GM10248 (cell line): Measurements from ENCODE around the gene KRT34.
"Not testable (repeated sequence)": the region's sequence is repeated elsewhere in the genome, so short reads cannot be mapped to it uniquely, and the experiment has no call there.

Experiments
- CTCF ChIA-PET: fragments of 300-600 bp; sonication (Branson Sonifier 250); formaldehyde crosslinking; extraction: SDS; loops from one replicate; lab custom pipeline; 2021; ENCODE audit warnings: antibody characterized with exemption; lab: Yijun Ruan, JAX
- POLR2A ChIA-PET: fragments of 350-650 bp; sonication (Branson Sonifier 250); formaldehyde crosslinking; extraction: SDS; loops from one replicate; lab custom pipeline; 2020; ENCODE audit warnings: antibody characterized with exemption; lab: Yijun Ruan, JAX
- DNase-seq: peaks from one replicate; pipeline ENCODE4 v3.0.0; 2012; ENCODE audit errors: extremely low spot score
- TF ChIP-seq, protein P1 (sequence below): IDR thresholded peaks from 2 replicates; pipeline ENCODE4 v1.5.1; 2012; ENCODE audit warnings: mild to moderate bottlenecking, low read depth; ENCODE audit errors: extremely low read depth, missing control alignments, control extremely low read depth

The KRT34 gene

DNA sequence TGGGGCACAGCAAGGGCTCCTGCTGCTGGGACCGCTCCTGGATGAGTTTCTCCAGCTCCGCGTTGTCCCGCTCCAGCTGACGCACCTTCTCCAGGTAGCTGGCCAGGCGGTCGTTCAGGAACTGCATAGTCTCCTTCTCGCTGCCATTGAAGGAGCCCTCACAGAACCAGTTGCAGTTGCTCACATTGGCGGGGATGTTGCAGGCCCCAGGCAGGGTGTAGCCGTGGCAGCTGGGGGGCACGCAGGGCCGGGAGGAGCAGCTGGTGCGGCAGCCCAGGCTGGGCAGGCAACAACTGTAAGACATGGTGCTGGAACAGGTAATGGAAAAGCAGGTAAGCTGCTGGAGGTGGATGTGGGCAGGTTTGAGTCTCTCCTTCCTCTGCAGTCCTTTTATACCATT is at the start of gene KRT34:
Gene KRT34, minus strand, starts transcription at position 364 of the 400 bp plus-strand sequence. Its CDS starts 60 bp downstream, at position 304.
- POLR2A ChIA-PET, CTCF ChIA-PET, DNase-seq: not testable (repeated sequence)

DNA sequence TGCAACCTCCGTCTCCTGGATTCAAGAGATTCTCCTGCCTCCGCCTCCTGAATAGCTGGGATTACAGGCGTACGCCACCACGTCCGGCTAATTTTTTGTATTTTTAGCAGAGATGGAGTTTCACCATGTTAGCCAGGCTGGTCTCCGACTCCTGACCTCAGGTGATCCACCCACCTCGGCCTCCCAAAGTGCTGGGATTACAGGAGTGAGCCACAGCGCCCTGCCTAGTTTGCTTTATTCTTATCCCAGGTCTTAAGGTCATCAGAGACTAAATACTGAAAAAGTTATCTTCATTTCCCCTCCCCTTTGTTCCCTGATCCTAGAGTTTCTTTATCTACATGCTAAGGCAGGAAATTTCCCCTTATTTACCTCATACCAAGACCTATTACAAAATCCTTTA is 48.3 kb upstream of the KRT34 start:
- DNase-seq, POLR2A ChIA-PET, CTCF ChIA-PET: not testable (repeated sequence)

DNA sequence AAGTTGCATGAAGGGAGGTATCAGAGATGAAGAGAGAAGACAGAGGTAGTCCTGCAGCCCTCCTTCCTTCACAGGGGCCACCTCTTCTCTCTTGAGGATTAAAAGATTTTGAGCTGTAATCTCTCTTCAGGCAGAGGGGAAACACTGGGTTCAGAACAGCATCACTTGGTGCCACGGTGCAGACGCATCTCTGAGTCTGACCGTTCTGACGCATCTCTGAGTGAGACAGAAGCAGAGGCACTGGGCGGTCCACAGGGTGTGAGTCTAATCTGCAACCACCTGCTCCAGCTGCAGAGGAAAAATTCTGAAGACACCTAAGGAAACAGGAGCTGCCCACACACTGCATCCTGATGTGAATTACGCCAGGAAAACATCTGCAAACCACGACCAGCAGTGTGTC is 47.6 kb upstream of the KRT34 start:
- POLR2A ChIA-PET = no interaction called here
- CTCF ChIA-PET = no interaction called here
- DNase-seq = no peak
- TF ChIP-seq, protein P1, sequence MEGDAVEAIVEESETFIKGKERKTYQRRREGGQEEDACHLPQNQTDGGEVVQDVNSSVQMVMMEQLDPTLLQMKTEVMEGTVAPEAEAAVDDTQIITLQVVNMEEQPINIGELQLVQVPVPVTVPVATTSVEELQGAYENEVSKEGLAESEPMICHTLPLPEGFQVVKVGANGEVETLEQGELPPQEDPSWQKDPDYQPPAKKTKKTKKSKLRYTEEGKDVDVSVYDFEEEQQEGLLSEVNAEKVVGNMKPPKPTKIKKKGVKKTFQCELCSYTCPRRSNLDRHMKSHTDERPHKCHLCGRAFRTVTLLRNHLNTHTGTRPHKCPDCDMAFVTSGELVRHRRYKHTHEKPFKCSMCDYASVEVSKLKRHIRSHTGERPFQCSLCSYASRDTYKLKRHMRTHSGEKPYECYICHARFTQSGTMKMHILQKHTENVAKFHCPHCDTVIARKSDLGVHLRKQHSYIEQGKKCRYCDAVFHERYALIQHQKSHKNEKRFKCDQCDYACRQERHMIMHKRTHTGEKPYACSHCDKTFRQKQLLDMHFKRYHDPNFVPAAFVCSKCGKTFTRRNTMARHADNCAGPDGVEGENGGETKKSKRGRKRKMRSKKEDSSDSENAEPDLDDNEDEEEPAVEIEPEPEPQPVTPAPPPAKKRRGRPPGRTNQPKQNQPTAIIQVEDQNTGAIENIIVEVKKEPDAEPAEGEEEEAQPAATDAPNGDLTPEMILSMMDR = no peak

DNA sequence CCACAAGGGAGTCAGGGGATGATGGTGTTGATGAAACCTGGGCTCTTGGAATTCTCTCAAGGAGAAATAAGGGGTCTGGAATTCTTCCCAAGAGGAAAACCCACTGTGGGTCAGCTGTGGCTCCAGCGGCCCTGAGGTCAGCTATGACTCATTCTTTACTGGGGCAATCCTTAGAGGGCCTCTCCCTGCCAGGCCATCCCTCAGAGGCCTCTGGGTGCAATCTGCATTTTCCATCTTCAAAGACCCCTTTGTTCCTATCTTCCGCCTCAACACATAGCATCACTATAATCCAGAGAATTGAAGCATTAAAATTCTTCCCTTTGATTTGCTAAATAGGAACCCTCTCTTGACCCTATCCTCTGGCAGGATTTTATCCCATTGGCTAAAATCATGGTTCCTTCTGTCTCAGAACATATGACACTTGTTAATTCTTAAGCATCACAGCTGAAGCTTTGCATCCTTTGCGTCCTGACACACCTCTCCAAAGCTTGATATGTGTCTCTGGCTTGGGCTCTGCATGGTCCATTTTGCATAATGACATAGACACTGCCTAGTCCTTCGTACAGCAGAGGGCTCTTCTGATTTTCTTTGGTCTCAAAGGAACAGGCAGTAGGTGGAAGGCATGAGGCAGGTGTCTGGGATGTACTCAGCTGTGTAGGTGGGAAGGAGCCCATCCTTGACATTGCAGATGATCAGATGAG is 46.6 kb upstream of the KRT34 start:
- POLR2A ChIA-PET = no interaction called here
- no peak for DNase-seq
- CTCF ChIA-PET = no interaction called here
- TF ChIP-seq, protein P1 = no peak

DNA sequence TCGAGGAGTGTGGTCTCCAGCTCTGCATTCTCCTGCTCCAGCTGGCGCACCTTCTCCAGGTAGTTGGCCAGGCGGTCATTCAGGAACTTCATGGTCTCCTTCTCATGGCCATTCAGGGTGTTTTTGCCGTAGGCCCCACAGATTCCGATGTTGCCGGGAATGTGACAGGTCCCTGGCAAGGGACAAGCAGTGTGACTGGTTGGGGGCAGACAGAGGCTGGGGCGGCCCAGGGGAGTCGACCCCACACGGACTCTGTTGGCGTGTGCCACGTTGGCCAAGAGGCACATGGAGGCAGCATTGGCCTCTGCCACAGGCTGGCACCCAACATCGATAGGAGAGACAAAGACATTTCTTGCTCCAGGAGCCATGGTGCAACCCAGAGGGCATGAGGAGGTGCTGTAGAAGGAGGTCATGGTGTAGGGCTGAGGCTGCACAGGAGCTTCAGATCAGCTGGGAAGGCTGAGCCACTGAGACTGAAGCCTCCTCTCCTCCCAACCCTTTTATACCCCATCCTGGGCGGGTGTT is 42.1 kb upstream of the KRT34 start, which contains the start of gene KRT37:
Gene KRT37, minus strand, starts transcription at position 475 of the 525 bp plus-strand sequence. Its CDS starts 62 bp downstream, at position 413.
- ChIA-PET POLR2A (no interaction called here), CTCF (no interaction called here)
- TF ChIP-seq, protein P1 = no peak
- no peak for DNase-seq

DNA sequence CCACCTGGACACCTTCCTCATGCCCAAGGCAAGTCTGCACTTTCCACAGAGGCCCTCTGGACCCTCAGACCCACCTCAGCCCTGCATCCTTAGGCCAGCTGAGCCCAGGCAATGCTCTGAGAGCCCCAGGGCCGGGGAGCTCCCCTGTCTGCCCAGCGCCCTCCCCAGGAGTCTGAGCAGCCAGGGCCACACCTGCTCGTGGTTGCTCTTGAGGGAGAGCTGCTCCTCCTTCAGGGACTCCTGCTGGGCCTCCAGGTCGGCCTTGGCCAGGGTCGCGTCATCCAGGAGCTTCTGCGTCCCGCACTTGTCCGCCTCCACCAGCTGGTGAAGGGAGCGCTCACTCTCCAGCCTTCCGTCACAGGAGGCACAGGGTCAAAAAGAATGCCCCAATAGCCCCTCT is 40.5 kb upstream of the KRT34 start:
- CTCF ChIA-PET, DNase-seq, POLR2A ChIA-PET: not testable (repeated sequence)

DNA sequence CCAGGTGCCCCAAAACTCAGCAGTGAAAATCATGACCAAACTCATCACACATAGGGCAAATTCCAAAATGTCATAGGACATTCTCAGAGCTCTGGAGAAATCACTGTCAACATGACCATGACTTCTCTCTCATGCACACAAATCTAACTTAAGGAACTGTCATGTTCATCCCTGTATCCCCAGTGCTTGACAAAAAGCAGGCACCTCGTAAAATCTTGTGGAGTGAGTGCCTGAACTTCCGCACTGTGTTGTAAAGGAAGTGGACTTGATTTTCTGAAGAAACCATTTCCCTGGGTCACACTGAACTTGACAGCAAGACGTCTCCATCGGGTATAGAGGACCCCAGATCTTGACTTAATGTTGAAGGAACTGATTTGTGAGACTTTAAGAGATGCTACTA is 39.5 kb upstream of the KRT34 start:
- TF ChIP-seq, protein P1 = no peak
- CTCF ChIA-PET = no interaction called here

DNA sequence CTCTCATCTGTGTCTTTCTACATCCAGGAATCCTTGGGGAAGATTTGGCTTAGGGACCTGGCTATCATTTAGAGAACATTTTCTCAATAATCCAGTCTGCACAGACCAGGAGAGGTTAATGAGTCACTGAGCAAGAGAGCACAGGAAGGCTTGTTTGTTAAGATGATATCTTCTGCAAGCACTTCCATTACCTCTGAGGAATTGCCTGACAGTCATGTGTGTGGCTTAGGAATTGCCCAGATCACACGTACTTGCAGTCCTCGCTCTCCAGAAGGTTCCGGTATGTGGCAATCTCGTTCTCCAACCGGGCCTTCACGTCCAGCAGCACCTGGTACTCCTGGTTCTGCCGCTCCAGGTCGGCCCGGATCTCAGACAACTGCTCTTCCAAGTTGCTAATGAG is 39.0 kb upstream of the KRT34 start:
- TF ChIP-seq, protein P1 = no peak
- ChIA-PET POLR2A (no interaction called here), CTCF (no interaction called here)
- DNase-seq = no peak

More for the DNA sequence above, 39.5 kb upstream of the KRT34 start:
- POLR2A ChIA-PET = no interaction called here
- no peak for DNase-seq
